IMR-90 (cell line): Measurements from ENCODE around the gene DNM1. TPM values are rescaled to one million over a fixed set of nuclear protein-coding genes. Genes with fewer than 3 reads are reported as not detected.

ENCODE experiments used
- ATAC-seq: fragments of 200-7000 bp; cut with Tn5 transposase; 2 replicates; pipeline ENCODE4 v1.9.1; 2020; ENCODE audit warnings: low read depth, mild to moderate bottlenecking, moderate library complexity
- BruUV-seq: library from RNA; stranded (reverse); fragments of 400-500 nt; replicated peaks from 2 replicates; lab custom pipeline; 2021; lab: Mats Ljungman, UMichigan
- CTCF ChIA-PET: fragments of 300-600 bp; formaldehyde crosslinking; extraction: SDS; loops from one replicate; lab custom pipeline; 2021; ENCODE audit warnings: antibody characterized with exemption; lab: Yijun Ruan, JAX
- POLR2A ChIA-PET: fragments of 300-600 bp; sonication (Branson Sonifier 250); formaldehyde crosslinking; loops from one replicate; lab custom pipeline; 2022; ENCODE audit warnings: antibody characterized with exemption; ENCODE audit not compliant: unreplicated experiment; lab: Charles Lee
- DNase-seq: peaks from one replicate; pipeline ENCODE4 v3.0.0; 2013
- H2AFZ ChIP-seq: replicated peaks from 2 replicates; pipeline ENCODE3; 2013; ENCODE audit warnings: low read length, mild to moderate bottlenecking; ENCODE audit not compliant: poor library complexity
- H2AK5ac ChIP-seq: 2 replicates; pipeline ENCODE4 v1.6.1; 2013; ENCODE audit warnings: low read depth, low read length, inconsistent platforms
- H2AK9ac ChIP-seq: replicated peaks from 2 replicates; pipeline ENCODE3; 2013; ENCODE audit warnings: mild to moderate bottlenecking, low read depth, low read length, moderate library complexity; ENCODE audit not compliant: poor library complexity
- H2BK120ac ChIP-seq: 2 replicates; pipeline ENCODE4 v1.6.1; 2013; ENCODE audit warnings: low read depth, low read length, inconsistent platforms
- H2BK15ac ChIP-seq: 3 replicates; pipeline ENCODE4 v1.6.1; 2013; ENCODE audit warnings: low read depth, low read length, inconsistent platforms
- H2BK20ac ChIP-seq: 2 replicates; pipeline ENCODE4 v1.6.1; 2013; ENCODE audit warnings: low read depth, mild to moderate bottlenecking, inconsistent platforms, low read length, moderate library complexity
- H2BK5ac ChIP-seq: 2 replicates; pipeline ENCODE4 v1.6.1; 2013; ENCODE audit warnings: mild to moderate bottlenecking, low read depth, low read length, inconsistent platforms; ENCODE audit not compliant: poor library complexity, severe bottlenecking
- H3K14ac ChIP-seq: replicated peaks from 2 replicates; pipeline ENCODE4 v1.6.1; 2013; ENCODE audit warnings: low read depth, low read length, inconsistent platforms
- H3K18ac ChIP-seq: 2 replicates; pipeline ENCODE4 v1.6.1; 2013; ENCODE audit warnings: low read depth, low read length, control low read depth
- H3K23ac ChIP-seq: 2 replicates; pipeline ENCODE4 v1.6.1; 2013; ENCODE audit warnings: low read depth, low read length, inconsistent platforms
- H3K27ac ChIP-seq: 2 replicates; pipeline ENCODE4 v1.5.1; 2013; ENCODE audit warnings: mild to moderate bottlenecking, control low read depth, low read length; ENCODE audit not compliant: insufficient read depth
- H3K27me3 ChIP-seq: 2 replicates; pipeline ENCODE4 v1.6.1; 2013; ENCODE audit warnings: low read length; ENCODE audit not compliant: control insufficient read depth, insufficient read depth
- H3K36me3 ChIP-seq: 2 replicates; pipeline ENCODE4 v1.6.1; 2013; ENCODE audit warnings: low read length, mixed read lengths; ENCODE audit not compliant: control insufficient read depth, insufficient read depth
- H3K4ac ChIP-seq: 2 replicates; pipeline ENCODE4 v1.6.1; 2013; ENCODE audit warnings: low read depth, low read length, inconsistent platforms
- H3K4me1 ChIP-seq: 2 replicates; pipeline ENCODE4 v1.6.1; 2013; ENCODE audit warnings: low read length, mixed read lengths; ENCODE audit not compliant: control insufficient read depth, insufficient read depth
- H3K4me2 ChIP-seq: 2 replicates; pipeline ENCODE4 v1.6.1; 2013; ENCODE audit warnings: low read depth, mild to moderate bottlenecking, control low read depth, low read length, moderate library complexity
- H3K4me3 ChIP-seq: 2 replicates; pipeline ENCODE4 v1.5.1; 2013; ENCODE audit warnings: low read depth, mild to moderate bottlenecking, control low read depth, low read length, moderate library complexity; ENCODE audit not compliant: insufficient read depth
- H3K56ac ChIP-seq: 2 replicates; pipeline ENCODE4 v1.6.1; 2013; ENCODE audit warnings: low read length, inconsistent platforms; ENCODE audit not compliant: insufficient read depth; ENCODE audit errors: extremely low read depth
- H3K79me1 ChIP-seq, 2 experiments: 2 replicates each; pipeline ENCODE4 v1.6.1; 2013; ENCODE audit warnings: low read length in 2 of 2, inconsistent platforms in 1 of 2, low read depth in 1 of 2
- H3K9ac ChIP-seq: 2 replicates; pipeline ENCODE4 v1.6.1; 2013; ENCODE audit warnings: low read depth, low read length, control low read depth
- H3K9me1 ChIP-seq: 2 replicates; pipeline ENCODE4 v1.6.1; 2013; ENCODE audit warnings: low read length, inconsistent platforms; ENCODE audit not compliant: insufficient read depth
- H3K9me3 ChIP-seq: 2 replicates; pipeline ENCODE4 v1.6.1; 2013; ENCODE audit warnings: low read length; ENCODE audit not compliant: control insufficient read depth, insufficient read depth
- H4K20me1 ChIP-seq: 2 replicates; pipeline ENCODE4 v1.6.1; 2013; ENCODE audit warnings: low read length, inconsistent platforms; ENCODE audit not compliant: insufficient read depth
- H4K5ac ChIP-seq: 2 replicates; pipeline ENCODE4 v1.6.1; 2013; ENCODE audit warnings: mild to moderate bottlenecking, low read depth, low read length, control low read depth
- H4K8ac ChIP-seq, 2 experiments: 2 replicates each; pipeline ENCODE4 v1.6.1; 2013; ENCODE audit warnings: low read depth in 2 of 2, low read length in 2 of 2, control low read depth in 1 of 2, inconsistent platforms in 1 of 2
- H4K91ac ChIP-seq: 2 replicates; pipeline ENCODE4 v1.6.1; 2013; ENCODE audit warnings: low read depth, low read length, inconsistent platforms; ENCODE audit not compliant: insufficient read depth
- BHLHE40 ChIP-seq: fragments of 150-350 bp; IDR thresholded peaks from 2 replicates; pipeline ENCODE4 v1.6.1; 2016; ENCODE audit warnings: mild to moderate bottlenecking, low read depth, low read length
- CEBPB ChIP-seq: IDR thresholded peaks from 2 replicates; pipeline ENCODE4 v1.6.1; 2012; ENCODE audit warnings: low read depth, low read length, improper control_type of control experiment
- CHD1 ChIP-seq: IDR thresholded peaks from 2 replicates; pipeline ENCODE4 v1.6.1; 2012; ENCODE audit warnings: low read depth, low read length, improper control_type of control experiment
- ELK1 ChIP-seq: fragments of 150-350 bp; IDR thresholded peaks from 2 replicates; pipeline ENCODE4 v1.6.1; 2016; ENCODE audit warnings: low read depth, mild to moderate bottlenecking, low read length, moderate library complexity, borderline replicate concordance
- FOS ChIP-seq: fragments of 150-350 bp; IDR thresholded peaks from 2 replicates; pipeline ENCODE4 v1.6.1; 2016; ENCODE audit warnings: low read depth, low read length
- MAFK ChIP-seq: IDR thresholded peaks from 2 replicates; pipeline ENCODE4 v1.6.1; 2012; ENCODE audit warnings: low read depth, low read length, improper control_type of control experiment
- MAZ ChIP-seq: IDR thresholded peaks from 2 replicates; pipeline ENCODE4 v1.6.1; 2012; ENCODE audit warnings: low read depth, mild to moderate bottlenecking, low read length, improper control_type of control experiment, moderate library complexity, borderline replicate concordance
- MXI1 ChIP-seq: IDR thresholded peaks from 2 replicates; pipeline ENCODE4 v1.6.1; 2012; ENCODE audit warnings: low read depth, mild to moderate bottlenecking, low read length, moderate library complexity, borderline replicate concordance
- NFE2L2 ChIP-seq: fragments of 150-350 bp; IDR thresholded peaks from 2 replicates; pipeline ENCODE4 v1.6.1; 2016; ENCODE audit warnings: low read depth, mild to moderate bottlenecking, low read length
- POLR2A ChIP-seq: IDR thresholded peaks from 2 replicates; pipeline ENCODE4 v1.6.1; 2012; ENCODE audit warnings: mild to moderate bottlenecking, low read depth, low read length
- RAD21 ChIP-seq: IDR thresholded peaks from 2 replicates; pipeline ENCODE4 v1.6.1; 2012; ENCODE audit warnings: low read length, improper control_type of control experiment
- RFX5 ChIP-seq: IDR thresholded peaks from 2 replicates; pipeline ENCODE4 v1.8.0; 2012; ENCODE audit warnings: low read depth, mild to moderate bottlenecking, low read length, moderate library complexity
- SMC3 ChIP-seq: fragments of 150-350 bp; IDR thresholded peaks from 2 replicates; pipeline ENCODE4 v1.6.1; 2016; ENCODE audit warnings: low read depth, mild to moderate bottlenecking, antibody characterized with exemption, low read length, moderate library complexity
- USF2 ChIP-seq: fragments of 150-350 bp; IDR thresholded peaks from 2 replicates; pipeline ENCODE4 v1.6.1; 2017; ENCODE audit warnings: mild to moderate bottlenecking, antibody characterized with exemption, low read length, low read depth
- WGBS, 2 experiments: methylation state at CpG; one replicate each; pipeline versions ENCODE4 v1.1.5 to v1.1.7; 2013; ENCODE audit warnings: missing lambda C conversion rate in 2 of 2; ENCODE audit not compliant: insufficient read length in 1 of 2; ENCODE audit errors: extremely low coverage in 2 of 2; 5-methylcytosine and 5-hydroxymethylcytosine counted together
- dilution Hi-C: fragments of 300-500 bp; cut with HindIII; formaldehyde crosslinking; loops from one replicate; pipeline ENCODE4 v1.14.3; 2018; ENCODE audit warnings: low sequenced_read_pairs; ENCODE audit not compliant: unreplicated experiment
- in situ Hi-C: fragments of 300-500 bp; cut with MboI; formaldehyde crosslinking; loops from 3 replicates; pipeline ENCODE4 v1.14.3; 2019; ENCODE audit warnings: low sequenced_read_pairs, inconsistent platforms, mixed read lengths
- intact Hi-C: fragments of 100-400 bp; cut with micrococcal nuclease; formaldehyde crosslinking; loops from 2 replicates; pipeline ENCODE4 v1.10.0; 2022
- polyA plus RNA-seq, 3 experiments: library from polyadenylated mRNA; depleted of rRNA; stranded (reverse); fragments of >200 nt; gene quantifications; 2 replicates each; pipeline ENCODE4 v1.2.3, GENCODE V29; 2012; ENCODE audit warnings: low replicate concordance in 1 of 3
- total RNA-seq: library from RNA; depleted of rRNA; stranded (reverse); fragments of >200 nt; gene quantifications from 2 replicates; pipeline ENCODE4 v1.2.3, GENCODE V29; 2012

DNM1 gene
- total and polyA plus RNA-seq, 2 of the 4 experiments (the other 2 are of a cell fraction), result 13.6 to 17.7 TPM

- WGBS, 2 experiments, result 76% methylated on average over 3 of the region's 13 CpGs; no CpG with 5 or more reads in 1 of the 2 experiments
- no peak overlapping the region for H3K56ac ChIP-seq
- H2BK15ac ChIP-seq, result no peak overlapping the region
- no peak overlapping the region for H2BK5ac ChIP-seq
- no peaks in the 10 kb centered on the region for H3K9me3 ChIP-seq
- no peaks in the 10 kb centered on the region for H3K79me1 ChIP-seq
- H4K8ac ChIP-seq, result no peak overlapping the region
- H3K27me3 ChIP-seq, result peaks cover 14% of the 10 kb centered on the region; the same call in 1 of the 2 replicates
- no peaks in the 10 kb centered on the region for H3K4me1 ChIP-seq
- H3K27ac ChIP-seq, result no peak overlapping the region
- DNase-seq (no peak), ATAC-seq (no peak)
- H3K4me2 ChIP-seq, result no peak overlapping the region
- H3K23ac ChIP-seq, result no peak overlapping the region
- no TSS peak for BruUV-seq
- no peak overlapping the region for H3K4ac ChIP-seq
- no peak overlapping the region for H3K4me3 ChIP-seq
- TF ChIP-seq SMC3 (no peak), FOS (no peak), BHLHE40 (no peak), MAFK (no peak), ELK1 (no peak), MAZ (no peak), MXI1 (no peak), CEBPB (no peak), POLR2A (no peak), CHD1 (no peak), USF2 (no peak), RFX5 (no peak), RAD21 (no peak), NFE2L2 (no peak)
- H2AK5ac ChIP-seq, result no peak overlapping the region
- in situ Hi-C loops (no loop called here), intact Hi-C loops (no loop called here), dilution Hi-C loops (no loop called here)
- no peaks in the 10 kb centered on the region for H3K36me3 ChIP-seq
- ChIA-PET POLR2A (no interaction called here), CTCF (no interaction called here)
- no peak overlapping the region for H4K91ac ChIP-seq
- no peak overlapping the region for H3K18ac ChIP-seq
- H2AK9ac ChIP-seq, result no peak overlapping the region
- H4K20me1 ChIP-seq, result no peaks in the 10 kb centered on the region
- no peak overlapping the region for H3K14ac ChIP-seq
- H4K5ac ChIP-seq, result no peak overlapping the region
- H3K9me1 ChIP-seq, result peaks cover under 1% of the 10 kb centered on the region
- no peak overlapping the region for H2BK120ac ChIP-seq
- no peak overlapping the region for H2BK20ac ChIP-seq
- H3K9ac ChIP-seq, result no peak overlapping the region
- H2AFZ ChIP-seq, result no peak overlapping the region
These were observed 49.1 kb upstream of the DNM1 start for GRCh38 chr9:128153947-128154695.
